H9 (cell line): ENCODE results near the gene SOX13. TPM values are rescaled to one million over a fixed set of nuclear protein-coding genes. Genes with fewer than 3 reads are reported as not detected.

ENCODE experiments used
- DNase-seq: peaks from one replicate; pipeline ENCODE4 v3.0.0-alpha.2; 2017
- H2AFZ ChIP-seq: one replicate; pipeline ENCODE4 v1.6.1; 2013; ENCODE audit warnings: mild to moderate bottlenecking, low read length, control low read depth, moderate library complexity
- H2AK5ac ChIP-seq: 2 replicates; pipeline ENCODE4 v1.6.1; 2013; ENCODE audit warnings: low read length, control low read depth, mixed read lengths; ENCODE audit not compliant: insufficient read length
- H2BK120ac ChIP-seq: one replicate; pipeline ENCODE4 v1.6.1; 2013; ENCODE audit warnings: low read depth, mild to moderate bottlenecking, low read length, control low read depth, inconsistent platforms; ENCODE audit not compliant: poor library complexity, severe bottlenecking
- H2BK12ac ChIP-seq: 2 replicates; pipeline ENCODE4 v1.6.1; 2013; ENCODE audit warnings: low read length, control low read depth, mixed read lengths, low read depth; ENCODE audit not compliant: insufficient read length
- H2BK15ac ChIP-seq: 2 replicates; pipeline ENCODE4 v1.6.1; 2013; ENCODE audit warnings: low read depth, low read length, control low read depth
- H2BK20ac ChIP-seq: one replicate; pipeline ENCODE4 v1.6.1; 2013; ENCODE audit warnings: low read depth, mild to moderate bottlenecking, low read length, control low read depth, inconsistent platforms; ENCODE audit not compliant: poor library complexity, severe bottlenecking
- H2BK5ac ChIP-seq: 2 replicates; pipeline ENCODE4 v1.6.1; 2013; ENCODE audit warnings: low read length, control low read depth, mixed read lengths; ENCODE audit not compliant: insufficient read length
- H3K14ac ChIP-seq: 2 replicates; pipeline ENCODE4 v1.6.1; 2013; ENCODE audit warnings: low read length, control low read depth; ENCODE audit not compliant: insufficient read depth
- H3K18ac ChIP-seq: 2 replicates; pipeline ENCODE4 v1.6.1; 2013; ENCODE audit warnings: low read depth, mild to moderate bottlenecking, mixed read lengths, low read length, control low read depth; ENCODE audit not compliant: insufficient read length
- H3K23ac ChIP-seq: 2 replicates; pipeline ENCODE4 v1.6.1; 2013; ENCODE audit warnings: low read length, control low read depth, mixed read lengths, low read depth; ENCODE audit not compliant: insufficient read length
- H3K23me2 ChIP-seq: 2 replicates; pipeline ENCODE4 v1.6.1; 2013; ENCODE audit warnings: low read depth, mild to moderate bottlenecking, mixed read lengths, low read length, control low read depth; ENCODE audit not compliant: insufficient read length, poor library complexity, severe bottlenecking
- H3K27ac ChIP-seq: 2 replicates; pipeline ENCODE4 v1.5.1; 2013; ENCODE audit warnings: low read length, control low read depth, mixed read lengths, low read depth; ENCODE audit not compliant: insufficient read length
- H3K27me3 ChIP-seq: 2 replicates; pipeline ENCODE4 v1.6.1; 2013; ENCODE audit warnings: low read length, control low read depth, inconsistent platforms; ENCODE audit not compliant: insufficient read depth
- H3K4ac ChIP-seq: 2 replicates; pipeline ENCODE4 v1.6.1; 2013; ENCODE audit warnings: low read depth, mild to moderate bottlenecking, control low read depth, inconsistent platforms, low read length, moderate library complexity
- H3K4me1 ChIP-seq: 2 replicates; pipeline ENCODE4 v1.6.1; 2013; ENCODE audit warnings: low read length, control low read depth, inconsistent platforms; ENCODE audit not compliant: insufficient read depth
- H3K4me2 ChIP-seq: 2 replicates; pipeline ENCODE4 v1.6.1; 2013; ENCODE audit warnings: low read length, control low read depth, mixed read lengths; ENCODE audit not compliant: insufficient read length, insufficient read depth
- H3K56ac ChIP-seq: 2 replicates; pipeline ENCODE4 v1.6.1; 2013; ENCODE audit warnings: low read depth, mild to moderate bottlenecking, mixed read lengths, low read length, control low read depth; ENCODE audit not compliant: insufficient read length
- H3K79me1 ChIP-seq: 2 replicates; pipeline ENCODE4 v1.6.1; 2013; ENCODE audit warnings: low read depth, mild to moderate bottlenecking, moderate library complexity, low read length, control low read depth, inconsistent platforms; ENCODE audit not compliant: insufficient read depth, poor library complexity, severe bottlenecking
- H3K79me2 ChIP-seq: 2 replicates; pipeline ENCODE4 v1.6.1; 2013; ENCODE audit warnings: low read length, control low read depth, inconsistent platforms; ENCODE audit not compliant: insufficient read depth
- H3K9ac ChIP-seq: 2 replicates; pipeline ENCODE4 v1.6.1; 2013; ENCODE audit warnings: low read length, control low read depth, mixed read lengths; ENCODE audit not compliant: insufficient read length; ENCODE audit errors: extremely low read depth
- H3K9me3 ChIP-seq: one replicate; pipeline ENCODE4 v1.6.1; 2013; ENCODE audit warnings: low read depth, low read length, inconsistent platforms; ENCODE audit not compliant: control insufficient read depth
- H3T11ph ChIP-seq: one replicate; pipeline ENCODE4 v1.6.1; 2013; ENCODE audit warnings: mild to moderate bottlenecking, low read length, control low read depth, inconsistent platforms
- H4K20me1 ChIP-seq: one replicate; pipeline ENCODE4 v1.6.1; 2013; ENCODE audit not compliant: control insufficient read depth, insufficient read length, insufficient read depth
- H4K5ac ChIP-seq: 2 replicates; pipeline ENCODE4 v1.6.1; 2013; ENCODE audit warnings: low read depth, mild to moderate bottlenecking, mixed read lengths, low read length, control low read depth; ENCODE audit not compliant: insufficient read length
- H4K8ac ChIP-seq: replicated peaks from 2 replicates; pipeline ENCODE4 v1.6.1; 2013; ENCODE audit warnings: low read length, control low read depth, mixed read lengths, low read depth; ENCODE audit not compliant: insufficient read length
- H4K91ac ChIP-seq: 2 replicates; pipeline ENCODE4 v1.6.1; 2013; ENCODE audit warnings: low read depth, mild to moderate bottlenecking, moderate library complexity, mixed read lengths, low read length, control low read depth; ENCODE audit not compliant: insufficient read length
- H3K27ac Mint-ChIP-seq, 3 experiments: 2 replicates in 2 of 3; 3 replicates in 1 of 3; pipeline ENCODE4 v1.8.0; 2020 to 2021; ENCODE audit warnings: mixed read lengths in 3 of 3, mild to moderate bottlenecking in 1 of 3, moderate library complexity in 1 of 3
- H3K27me3 Mint-ChIP-seq: 2 replicates; pipeline ENCODE4 v1.8.0; 2021; ENCODE audit warnings: low read depth, mild to moderate bottlenecking, moderate library complexity, mixed read lengths
- H3K36me3 Mint-ChIP-seq, 3 experiments: 2 replicates in 2 of 3; 3 replicates in 1 of 3; pipeline ENCODE4 v1.8.0; 2020 to 2021; ENCODE audit warnings: low read depth in 3 of 3, mixed read lengths in 3 of 3; ENCODE audit not compliant: insufficient read depth in 1 of 3
- H3K4me1 Mint-ChIP-seq, 2 experiments: 2 replicates each; pipeline ENCODE4 v1.8.0; 2020; ENCODE audit warnings: mixed read lengths in 2 of 2
- H3K4me3 Mint-ChIP-seq, 2 experiments: 2 replicates in 1 of 2; 3 replicates in 1 of 2; pipeline ENCODE4 v1.8.0; 2020 to 2021; ENCODE audit warnings: mild to moderate bottlenecking in 2 of 2, mixed read lengths in 2 of 2, moderate library complexity in 1 of 2
- H3K9me3 Mint-ChIP-seq, 2 experiments: 2 replicates in 1 of 2; 3 replicates in 1 of 2; pipeline ENCODE4 v1.8.0; 2020; ENCODE audit warnings: mild to moderate bottlenecking in 2 of 2, mixed read lengths in 2 of 2, moderate library complexity in 1 of 2
- WGBS: extraction: QIAGEN DNeasy Blood & Tissue Kit; methylation state at CpG from one replicate; pipeline ENCODE4 v1.1.7; 2013; ENCODE audit warnings: missing lambda C conversion rate, low lambda C conversion rate, mixed read lengths; ENCODE audit not compliant: insufficient read length; ENCODE audit errors: extremely low coverage; 5-methylcytosine and 5-hydroxymethylcytosine counted together
- total RNA-seq: library from RNA; stranded (reverse); gene quantifications from 2 replicates; pipeline ENCODE4 v1.2.1, GENCODE V29; 2021
- TF ChIP-seq, protein P1 (sequence below): fragments of 200-600 bp; sonication (generic); conservative IDR thresholded peaks from 3 replicates; pipeline ENCODE4 v1.8.0; 2021; ENCODE audit warnings: antibody characterized with exemption, mild to moderate bottlenecking

Gene SOX13
- total RNA-seq, 1 experiment from 2014 or later, result 120 TPM

DNA sequence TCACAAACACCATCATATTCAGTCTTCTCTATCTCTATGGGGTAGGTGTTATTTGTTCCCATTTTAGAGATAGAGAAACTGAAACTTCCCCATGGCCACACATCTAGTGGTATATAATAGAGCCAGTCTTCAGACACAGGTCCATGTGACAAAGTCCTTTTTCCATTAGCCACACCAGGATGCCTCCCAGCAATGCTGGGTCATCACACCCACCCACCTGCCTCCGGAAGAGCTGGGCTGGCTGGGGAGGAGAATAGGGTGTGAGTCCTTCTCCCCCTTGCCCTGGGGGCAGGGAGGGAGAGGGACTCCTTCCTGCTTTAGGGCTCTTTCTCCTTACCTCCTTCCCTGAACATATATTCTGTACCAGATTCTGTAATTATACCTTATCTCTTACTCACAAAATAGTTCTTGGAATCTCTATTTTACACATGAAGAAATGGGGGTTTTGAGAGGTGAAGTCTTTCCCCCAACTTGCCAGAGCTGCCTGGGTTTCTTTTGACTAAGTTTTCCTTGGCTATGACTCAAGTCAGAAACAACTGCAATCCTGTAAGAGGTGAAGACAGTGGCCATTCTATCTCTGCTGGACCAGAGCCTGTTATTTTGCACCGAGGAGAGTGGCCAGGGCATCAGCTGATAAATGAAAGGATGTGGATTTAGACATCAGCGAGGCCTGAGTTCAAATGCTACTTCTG is 30.0 kb downstream of the SOX13 start:
- Histone ChIP-seq H3K79me1 (peaks cover 14% of the 10 kb centered on the region), H3K23me2 (no peaks in the 10 kb centered on the region), H3K79me2 (peaks cover 60% of the 10 kb centered on the region; the same call in 1 of the 2 replicates), H4K5ac (no peak overlapping the region), H2BK15ac (no peak overlapping the region), H2BK5ac (no peak overlapping the region), H3K23ac (no peak overlapping the region), H3K9ac (no peak overlapping the region), H3K9me3 (no peaks in the 10 kb centered on the region), H2BK20ac (no peak overlapping the region), H4K8ac (no peak overlapping the region), H2AK5ac (no peak overlapping the region), H3K4me2 (no peak overlapping the region), H2BK120ac (no peak overlapping the region), H3K27me3 (no peaks in the 10 kb centered on the region), H2AFZ (no peak overlapping the region), H3T11ph (no peak overlapping the region), H3K4ac (no peak overlapping the region), H3K56ac (no peak overlapping the region), H3K18ac (no peak overlapping the region), H2BK12ac (no peak overlapping the region), H3K27ac (no peak overlapping the region), H4K20me1 (no peaks in the 10 kb centered on the region), H3K14ac (no peak overlapping the region), H4K91ac (no peak overlapping the region), H3K4me1 (peaks cover 27% of the 10 kb centered on the region)
- Mint-ChIP-seq H3K27ac (peak overlapping the region; percentile 19 to 73 (median 66); a peak in 4 of 7 replicates), H3K4me3 (peak overlapping the region in 1 of 2 experiments; percentile 5; a peak in 1 of 5 replicates), H3K36me3 (peaks cover 0 to 3% (median 0%) of the 10 kb centered on the region in 3 experiments; a peak in 1 of 7 replicates), H3K9me3 (no peaks in the 10 kb centered on the region), H3K27me3 (no peaks in the 10 kb centered on the region; the same call in 1 of the 2 replicates), H3K4me1 (peaks cover 74 to 78% of the 10 kb centered on the region in 2 experiments)
- no CpG with 5 or more reads among the region's 3 CpGs for WGBS
- no peak for DNase-seq
- TF ChIP-seq, protein P1, sequence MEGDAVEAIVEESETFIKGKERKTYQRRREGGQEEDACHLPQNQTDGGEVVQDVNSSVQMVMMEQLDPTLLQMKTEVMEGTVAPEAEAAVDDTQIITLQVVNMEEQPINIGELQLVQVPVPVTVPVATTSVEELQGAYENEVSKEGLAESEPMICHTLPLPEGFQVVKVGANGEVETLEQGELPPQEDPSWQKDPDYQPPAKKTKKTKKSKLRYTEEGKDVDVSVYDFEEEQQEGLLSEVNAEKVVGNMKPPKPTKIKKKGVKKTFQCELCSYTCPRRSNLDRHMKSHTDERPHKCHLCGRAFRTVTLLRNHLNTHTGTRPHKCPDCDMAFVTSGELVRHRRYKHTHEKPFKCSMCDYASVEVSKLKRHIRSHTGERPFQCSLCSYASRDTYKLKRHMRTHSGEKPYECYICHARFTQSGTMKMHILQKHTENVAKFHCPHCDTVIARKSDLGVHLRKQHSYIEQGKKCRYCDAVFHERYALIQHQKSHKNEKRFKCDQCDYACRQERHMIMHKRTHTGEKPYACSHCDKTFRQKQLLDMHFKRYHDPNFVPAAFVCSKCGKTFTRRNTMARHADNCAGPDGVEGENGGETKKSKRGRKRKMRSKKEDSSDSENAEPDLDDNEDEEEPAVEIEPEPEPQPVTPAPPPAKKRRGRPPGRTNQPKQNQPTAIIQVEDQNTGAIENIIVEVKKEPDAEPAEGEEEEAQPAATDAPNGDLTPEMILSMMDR, result no peak
